Neural progenitor cell (in vitro differentiated cells): ENCODE measurements around the gene ABLIM2.

Experiments
- EZH2 ChIP-seq: fragments of 200-600 bp; sonication (generic); IDR thresholded peaks from 2 replicates; pipeline ENCODE4 v1.6.1; 2017; ENCODE audit warnings: antibody characterized with exemption, mild to moderate bottlenecking, moderate library complexity
- EZH2phosphoT487 ChIP-seq: fragments of 200-600 bp; sonication (generic); IDR thresholded peaks from 2 replicates; pipeline ENCODE4 v1.6.1; 2017; ENCODE audit warnings: antibody characterized with exemption
- TF ChIP-seq, protein P1 (sequence below): fragments of 200-600 bp; sonication (generic); IDR thresholded peaks from 2 replicates; pipeline ENCODE4 v1.5.1; 2017; ENCODE audit warnings: antibody characterized with exemption, mild to moderate bottlenecking

GRCh38 chr4:8108991-8109390 lies 49.6 kb downstream of the ABLIM2 start:
- TF ChIP-seq, protein P1, sequence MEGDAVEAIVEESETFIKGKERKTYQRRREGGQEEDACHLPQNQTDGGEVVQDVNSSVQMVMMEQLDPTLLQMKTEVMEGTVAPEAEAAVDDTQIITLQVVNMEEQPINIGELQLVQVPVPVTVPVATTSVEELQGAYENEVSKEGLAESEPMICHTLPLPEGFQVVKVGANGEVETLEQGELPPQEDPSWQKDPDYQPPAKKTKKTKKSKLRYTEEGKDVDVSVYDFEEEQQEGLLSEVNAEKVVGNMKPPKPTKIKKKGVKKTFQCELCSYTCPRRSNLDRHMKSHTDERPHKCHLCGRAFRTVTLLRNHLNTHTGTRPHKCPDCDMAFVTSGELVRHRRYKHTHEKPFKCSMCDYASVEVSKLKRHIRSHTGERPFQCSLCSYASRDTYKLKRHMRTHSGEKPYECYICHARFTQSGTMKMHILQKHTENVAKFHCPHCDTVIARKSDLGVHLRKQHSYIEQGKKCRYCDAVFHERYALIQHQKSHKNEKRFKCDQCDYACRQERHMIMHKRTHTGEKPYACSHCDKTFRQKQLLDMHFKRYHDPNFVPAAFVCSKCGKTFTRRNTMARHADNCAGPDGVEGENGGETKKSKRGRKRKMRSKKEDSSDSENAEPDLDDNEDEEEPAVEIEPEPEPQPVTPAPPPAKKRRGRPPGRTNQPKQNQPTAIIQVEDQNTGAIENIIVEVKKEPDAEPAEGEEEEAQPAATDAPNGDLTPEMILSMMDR: no peak
- no peak for TF ChIP-seq EZH2phosphoT487
- TF ChIP-seq EZH2: no peak
